GM18511 (cell line): ENCODE data around the gene CRYBG2.
"Not testable (repeated sequence)": the region's sequence is repeated elsewhere in the genome, so short reads cannot be mapped to it uniquely, and the experiment has no call there.

ENCODE experiments used
- ATAC-seq: cut with Tn5 transposase; IDR thresholded peaks from one replicate; pipeline ENCODE4 v1.9.1; 2021; ENCODE audit warnings: mild to moderate bottlenecking, moderate library complexity; ENCODE audit not compliant: unreplicated experiment

Gene CRYBG2

DNA sequence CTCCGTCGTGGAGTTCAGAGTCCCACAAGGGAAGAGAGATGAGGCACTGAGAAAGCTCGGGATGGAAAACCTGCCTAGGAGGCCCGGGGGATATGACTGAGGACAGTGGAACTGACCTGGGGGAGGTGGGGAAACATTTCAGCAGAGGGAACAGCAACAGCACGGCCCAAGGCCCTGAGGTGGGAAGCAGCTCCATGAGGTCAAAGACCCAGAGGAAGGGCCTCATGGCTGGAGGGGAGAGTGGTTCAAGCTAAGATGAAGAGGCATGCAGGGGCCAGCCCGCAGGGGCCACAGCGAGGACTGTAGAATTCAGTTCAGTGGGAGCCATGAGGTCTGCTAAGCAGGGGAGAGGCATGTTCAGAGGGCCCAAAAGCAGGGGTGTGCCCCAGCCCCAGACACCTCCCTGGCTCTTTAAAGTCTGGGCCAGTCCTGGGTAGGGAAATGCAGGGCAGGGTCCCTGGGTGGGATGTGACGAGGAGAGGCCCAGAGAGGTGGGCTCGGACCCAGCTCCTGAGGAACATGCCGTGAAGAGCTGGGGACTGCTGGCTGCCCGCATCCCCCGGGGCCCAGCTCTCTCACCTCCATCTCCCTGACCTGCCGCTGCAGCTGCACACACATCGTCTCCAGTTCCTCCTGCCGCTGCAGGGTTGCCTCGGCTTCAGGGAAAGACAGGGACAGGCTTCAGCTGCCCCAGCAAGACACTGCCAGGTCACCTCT is 57.4 kb downstream of the CRYBG2 start:
- no peak for ATAC-seq

DNA sequence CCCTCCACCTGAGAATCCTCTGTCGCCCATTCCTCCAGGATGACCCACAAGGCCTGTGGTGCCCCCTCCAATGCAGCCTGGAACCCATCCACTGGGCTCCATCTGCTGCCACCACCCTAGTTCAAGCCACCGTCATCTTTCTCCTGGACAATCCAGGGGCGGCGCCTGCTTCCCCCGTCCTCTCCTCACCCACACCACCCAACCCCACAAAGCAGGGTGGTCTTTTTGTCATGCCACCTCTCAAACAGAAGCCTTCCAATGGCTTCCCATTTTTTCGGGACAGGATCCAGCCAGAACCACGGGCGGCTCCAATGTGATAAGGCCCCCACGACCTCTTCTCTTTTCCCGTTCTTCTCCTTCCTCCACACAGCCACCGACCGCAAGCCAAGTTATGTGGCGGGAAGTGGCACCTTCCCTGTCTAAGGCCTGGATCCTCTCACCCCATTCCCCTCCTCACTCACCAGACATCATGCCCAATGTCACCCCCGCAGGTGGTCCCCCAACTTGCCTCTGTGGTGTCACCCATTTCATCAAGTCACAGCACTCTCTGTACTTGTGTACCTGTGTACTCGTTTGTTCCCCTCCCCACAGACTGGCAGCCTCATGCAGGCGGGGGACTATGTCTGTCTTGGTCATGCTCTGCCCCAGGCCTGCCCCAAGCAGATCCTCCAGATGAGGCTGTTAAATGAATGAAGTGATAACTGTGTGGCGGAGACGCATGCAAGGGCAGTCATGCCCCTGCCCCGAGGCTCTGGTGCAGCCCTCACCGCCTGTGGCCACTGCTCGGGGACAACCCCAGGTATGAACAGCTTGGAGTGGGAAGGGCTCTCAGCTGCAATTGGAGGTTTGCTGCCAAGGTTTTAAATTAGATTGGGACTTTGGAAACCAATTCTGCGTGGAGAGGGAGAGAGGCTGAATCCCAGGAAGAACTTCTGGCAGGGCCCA is 58.5 kb downstream of the CRYBG2 start:
- ATAC-seq: no peak

DNA sequence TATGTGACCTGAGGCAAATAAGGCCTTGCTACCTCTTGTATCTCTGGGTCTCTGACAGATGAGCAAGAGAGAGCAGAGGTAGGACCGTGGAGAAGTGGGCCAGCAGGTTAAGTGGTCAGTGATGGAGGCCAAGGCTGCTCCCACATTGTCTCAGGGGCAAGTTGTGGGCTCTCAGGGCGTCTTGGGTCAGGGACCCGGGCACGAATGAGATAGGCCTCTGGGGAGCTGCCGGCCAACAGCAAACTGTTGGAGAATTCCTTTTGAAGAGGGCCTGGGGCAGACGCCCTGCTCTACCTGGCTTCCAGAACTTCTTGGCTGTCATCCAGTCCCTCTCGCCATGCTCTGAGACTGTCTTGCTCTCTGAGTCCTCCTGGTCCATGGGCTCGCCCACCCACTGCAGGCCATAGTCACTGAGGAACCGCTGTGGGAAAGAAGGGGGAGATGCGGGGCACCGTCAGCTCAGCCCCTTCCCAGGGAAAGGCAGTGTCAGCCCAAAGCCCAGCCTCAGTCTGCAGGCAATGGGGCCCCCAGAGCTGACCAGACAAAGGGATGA is 59.9 kb downstream of the CRYBG2 start:
- ATAC-seq: no peak

DNA sequence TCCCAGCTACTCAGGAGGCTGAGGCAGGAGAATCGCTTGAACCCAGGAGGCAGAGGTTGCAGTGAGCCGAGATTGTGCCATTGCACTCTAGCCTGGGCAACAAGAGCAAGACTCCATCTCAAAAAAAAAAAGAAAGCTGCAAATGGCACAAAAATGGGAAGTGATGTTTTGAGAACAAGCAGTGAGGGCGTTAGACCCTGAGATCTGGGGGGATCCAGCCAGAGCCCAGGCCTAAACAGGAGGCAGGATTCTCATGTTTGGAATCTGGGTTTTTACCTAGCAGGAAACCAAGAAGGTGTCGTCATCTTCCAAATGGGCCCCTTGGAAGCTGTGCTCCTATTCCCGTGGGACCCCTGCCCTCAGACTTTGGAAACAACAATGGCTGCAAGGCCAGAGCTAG is 61.2 kb downstream of the CRYBG2 start:
- not testable (repeated sequence) for ATAC-seq

DNA sequence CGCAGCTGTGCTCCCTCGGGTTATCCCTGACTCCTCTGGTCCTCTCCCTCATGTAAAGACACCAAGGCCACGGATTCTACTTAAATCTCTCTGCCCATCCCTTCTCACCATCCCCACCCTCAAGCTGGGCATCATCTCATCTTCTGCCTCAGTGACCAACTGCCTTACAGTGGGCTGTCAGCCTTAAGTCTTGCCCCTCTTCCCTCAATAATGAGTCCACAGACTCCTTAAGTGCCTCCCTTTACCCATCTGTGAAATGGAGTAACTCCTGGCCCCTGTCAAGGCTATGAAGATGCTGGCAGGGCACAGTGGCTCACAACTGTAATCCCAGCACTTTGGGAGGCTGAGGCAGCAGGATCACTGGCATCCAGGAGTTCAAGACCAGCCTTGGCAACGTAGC is 62.0 kb downstream of the CRYBG2 start:
- no peak for ATAC-seq

DNA sequence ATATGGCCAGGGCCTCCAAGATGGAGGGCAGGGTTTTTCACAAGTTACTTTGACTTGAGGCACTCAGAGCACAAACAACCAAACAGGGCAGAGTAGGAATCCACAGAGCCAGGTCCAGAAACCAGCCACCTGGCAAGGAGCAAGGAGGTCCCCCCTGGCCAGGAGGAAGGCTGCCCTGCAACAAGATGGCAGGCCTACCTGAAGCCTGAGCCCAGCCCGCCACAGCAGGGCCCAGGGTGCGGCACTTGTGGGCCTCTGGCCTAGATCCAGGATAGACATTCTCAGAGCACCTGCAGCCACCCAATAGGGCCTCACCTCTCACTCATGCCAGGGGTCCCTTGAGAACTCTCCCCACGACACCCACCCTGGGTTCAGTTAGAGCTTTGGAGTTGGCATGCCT is 62.5 kb downstream of the CRYBG2 start:
- ATAC-seq: no peak

DNA sequence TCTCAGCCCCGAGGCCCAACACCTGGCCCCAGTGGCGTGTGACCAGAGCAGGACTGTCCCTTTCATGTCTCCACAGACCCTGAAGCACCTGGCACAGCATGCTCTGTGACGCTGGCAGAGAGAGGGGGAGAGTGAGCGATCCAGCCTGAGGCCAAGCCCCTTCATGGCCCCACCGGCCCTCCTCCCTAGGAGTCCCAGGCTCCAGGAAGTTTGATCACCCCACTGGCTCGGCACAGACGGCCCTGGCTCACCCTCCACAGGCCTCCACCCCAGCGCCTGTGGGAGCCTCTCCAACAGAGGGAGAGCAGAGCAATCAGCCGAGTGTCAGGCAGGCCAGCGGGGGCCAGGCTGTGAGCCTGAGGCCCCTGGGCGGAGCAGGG is 63.1 kb downstream of the CRYBG2 start:
- ATAC-seq: no peak

DNA sequence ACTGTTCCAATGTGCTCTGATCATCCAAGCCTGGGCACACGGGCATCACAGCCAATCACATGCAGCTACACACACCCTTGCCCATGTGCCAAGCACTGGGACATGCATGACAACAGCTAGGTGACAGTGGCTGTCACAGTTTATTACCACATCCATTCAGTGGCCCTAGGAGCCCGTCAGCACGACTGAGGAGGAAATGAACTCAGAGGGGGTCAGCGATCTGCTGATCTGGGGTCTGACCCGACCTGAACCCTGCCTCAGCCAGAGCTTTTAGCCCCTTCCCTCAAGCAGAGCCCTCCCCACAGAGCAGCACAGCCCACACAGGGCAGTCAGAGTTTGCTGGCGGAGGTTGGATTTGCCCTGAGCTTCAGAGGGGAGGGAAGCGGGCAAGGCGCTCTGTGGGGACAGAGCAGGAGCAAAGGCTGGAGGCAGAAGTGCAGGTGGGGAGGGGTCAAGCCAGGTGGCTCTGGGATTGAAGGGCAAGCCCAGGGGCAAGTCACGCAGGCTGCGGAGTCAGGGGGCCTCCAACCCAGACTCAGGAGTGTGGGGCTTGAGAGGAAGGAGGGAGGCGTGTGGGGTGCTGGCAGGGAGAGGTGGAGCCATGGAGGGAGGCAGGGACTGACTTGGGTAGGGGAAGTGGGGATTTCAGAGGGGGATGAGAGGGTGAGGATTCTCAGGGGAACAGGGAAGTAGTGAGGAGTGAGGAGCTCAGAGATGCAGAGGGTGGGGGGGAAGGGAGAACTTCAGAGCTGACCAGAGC is 63.6 kb downstream of the CRYBG2 start:
- no peak for ATAC-seq

DNA sequence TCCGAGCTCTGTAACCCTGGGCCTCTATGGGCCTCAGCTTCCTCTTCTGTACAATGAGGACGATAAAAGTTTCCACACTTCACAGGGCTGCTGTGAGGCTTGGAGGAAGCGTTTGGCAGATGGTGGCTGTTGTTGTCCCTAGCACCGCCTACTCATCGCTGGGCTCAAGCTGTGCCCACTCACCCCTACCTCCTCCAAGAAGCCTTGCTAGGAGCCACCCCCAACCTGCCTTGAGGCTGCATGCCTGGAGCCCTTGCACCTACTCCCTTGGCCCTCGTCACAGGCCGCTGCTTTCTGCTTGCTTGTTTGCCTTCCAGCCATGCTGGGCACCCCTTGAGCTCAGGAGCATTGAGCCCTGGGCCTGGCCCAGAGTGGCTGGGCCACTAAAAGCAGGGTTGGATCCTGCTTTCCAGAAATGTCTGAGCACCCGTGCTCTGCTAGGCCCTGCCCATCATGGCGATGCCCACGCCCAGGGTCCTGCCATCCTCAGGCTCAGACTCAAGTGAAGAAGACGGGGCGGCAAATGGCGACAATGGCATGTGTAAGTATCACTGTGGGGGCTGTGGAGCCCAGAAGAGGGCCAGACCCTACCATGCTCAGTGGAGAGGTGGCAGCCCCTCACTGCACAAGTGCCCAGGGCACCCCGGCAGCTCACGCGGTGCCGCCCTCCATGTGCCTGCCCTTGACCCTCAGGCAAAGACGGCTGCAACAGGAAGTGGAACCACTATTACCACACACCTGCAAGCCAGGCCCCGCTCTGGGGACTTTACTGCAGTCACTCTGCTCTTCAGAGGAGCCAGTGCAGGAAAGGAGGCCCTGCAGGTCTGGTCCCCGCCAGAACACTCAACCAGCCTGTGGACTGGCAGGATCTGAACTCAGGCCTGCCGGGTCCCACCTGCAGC is 64.5 kb downstream of the CRYBG2 start:
- peak; percentile 57 for ATAC-seq

DNA sequence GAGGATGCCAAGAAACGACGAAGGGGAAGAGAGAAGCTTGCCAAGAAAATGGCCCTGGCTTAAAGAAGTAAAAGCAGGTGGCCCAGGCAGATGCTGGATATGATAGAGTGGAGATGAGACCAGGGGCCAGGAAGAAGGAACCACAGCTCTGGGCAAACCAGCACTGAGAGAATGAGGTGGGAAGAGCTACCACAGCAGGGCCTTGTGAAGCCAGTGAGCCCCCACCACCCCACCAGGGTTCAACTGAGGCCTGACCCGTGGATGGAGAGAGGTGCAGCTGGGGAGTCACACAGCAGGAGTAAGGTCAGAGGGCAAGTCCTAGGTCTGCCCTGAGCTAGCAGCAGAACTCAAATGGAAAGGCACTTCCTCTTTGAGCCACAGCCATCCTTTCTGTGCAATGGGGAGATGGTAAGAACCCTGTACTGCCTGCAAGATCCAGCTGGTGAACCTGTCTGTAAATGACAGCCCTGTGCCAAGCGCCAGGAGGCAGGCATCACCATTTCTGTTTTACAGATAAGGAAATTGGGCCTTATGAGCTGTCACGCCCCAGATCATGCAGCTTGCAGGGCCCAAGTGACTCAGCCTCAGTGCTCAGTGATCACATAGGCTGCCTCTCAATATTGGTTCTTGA is 65.5 kb downstream of the CRYBG2 start:
- no peak for ATAC-seq

DNA sequence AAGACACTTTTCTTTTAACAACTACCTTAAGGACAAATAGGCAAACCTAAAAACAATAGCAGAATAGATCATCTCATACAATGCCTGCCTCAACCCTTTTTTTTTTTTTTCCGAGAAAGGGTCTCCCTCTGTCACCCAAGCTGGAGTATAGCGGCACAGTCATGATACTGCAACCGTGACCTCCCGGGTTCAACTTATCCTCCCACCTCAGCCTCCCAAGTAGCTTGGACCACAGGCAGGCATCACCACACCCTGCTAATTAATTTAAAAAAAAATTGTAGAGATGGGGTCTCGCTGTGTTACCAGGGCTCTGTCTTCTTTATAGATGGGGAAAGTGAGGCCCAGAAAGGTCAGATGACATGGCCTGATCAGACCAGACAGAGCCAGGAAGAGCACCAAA is 66.1 kb downstream of the CRYBG2 start:
- ATAC-seq: no peak

DNA sequence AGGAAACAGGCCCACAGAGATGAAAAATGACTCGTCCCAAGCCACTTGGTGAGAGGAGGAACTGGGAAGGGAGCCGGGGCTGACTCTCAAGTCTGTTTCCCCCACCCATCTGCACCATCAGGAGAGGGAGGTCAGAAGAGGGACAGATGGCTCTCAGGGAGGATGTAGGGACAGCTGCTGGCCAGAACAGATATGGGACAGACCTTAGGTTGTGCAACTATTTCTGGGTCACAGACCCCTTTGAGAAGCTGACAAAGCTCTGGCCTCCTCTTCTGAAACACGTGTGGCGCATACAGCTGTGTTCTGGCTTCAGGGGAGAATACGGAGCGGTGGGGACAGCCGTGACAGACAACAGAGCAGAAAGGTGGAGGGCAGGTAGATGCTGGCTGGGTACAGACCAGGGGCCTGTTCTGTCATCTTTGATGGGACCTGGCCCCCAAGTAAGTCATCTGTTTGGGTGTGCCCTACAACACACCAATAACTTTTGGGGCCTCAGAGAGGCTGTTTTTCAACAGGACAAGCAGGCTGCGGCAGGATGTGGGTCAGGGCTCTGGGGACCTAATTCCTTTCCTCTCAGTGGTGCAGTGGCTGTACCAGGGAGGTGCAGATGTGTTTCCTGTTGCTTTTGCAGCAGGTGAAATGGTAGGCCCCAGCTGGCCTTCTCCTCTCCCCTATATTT is 66.8 kb downstream of the CRYBG2 start:
- peak; percentile 47 for ATAC-seq

DNA sequence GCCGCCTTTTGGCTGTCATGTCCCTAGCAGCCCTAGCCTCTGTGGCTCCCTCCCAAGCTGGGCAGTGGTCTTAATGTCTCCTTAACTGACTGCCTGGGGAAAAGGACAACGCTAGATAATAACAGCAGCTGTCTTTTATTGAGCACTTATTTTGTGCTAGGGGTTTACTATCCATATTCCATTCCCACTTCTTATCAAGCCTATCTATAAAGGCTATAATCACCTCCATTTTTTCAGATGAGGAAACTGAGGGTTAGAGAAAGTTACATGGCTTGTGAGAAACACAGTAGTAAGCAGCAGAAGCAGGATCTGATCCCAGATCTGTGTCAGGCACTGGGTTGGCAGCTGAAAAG is 67.9 kb downstream of the CRYBG2 start:
- ATAC-seq: no peak

DNA sequence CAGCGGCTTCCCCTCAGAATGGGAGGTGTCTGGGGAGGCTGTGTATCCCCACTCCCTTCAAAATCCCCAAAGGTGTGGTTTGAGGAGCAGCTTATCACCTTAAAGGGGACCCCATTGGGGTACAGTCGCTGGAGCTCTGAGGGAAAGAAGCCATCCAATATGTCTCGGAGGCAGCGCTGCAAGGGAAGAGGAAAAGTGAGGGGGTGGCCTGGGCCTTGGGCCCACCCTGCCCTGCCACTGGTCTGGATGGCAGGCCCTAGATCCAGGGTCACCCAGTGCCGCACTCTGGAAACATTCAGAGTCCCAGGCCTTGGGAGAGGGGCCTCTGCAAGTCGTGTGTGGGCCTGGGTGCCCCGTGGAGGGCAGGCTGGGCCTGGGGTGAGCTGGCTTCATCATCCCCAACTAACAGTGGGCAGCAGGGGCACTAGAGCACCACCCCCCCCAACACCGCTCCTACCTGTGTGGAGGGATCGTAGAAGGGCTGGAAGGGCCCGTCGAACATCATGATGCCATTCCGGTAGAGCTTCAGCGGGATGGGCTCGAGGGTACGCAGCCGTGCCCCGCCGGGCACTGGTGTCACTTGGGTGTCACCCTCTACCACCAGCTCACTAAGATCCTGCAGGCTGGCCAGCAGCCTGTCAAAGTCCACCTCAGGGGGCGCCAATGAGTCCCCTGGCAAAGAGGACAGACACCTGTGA is 68.4 kb downstream of the CRYBG2 start:
- ATAC-seq: no peak

DNA sequence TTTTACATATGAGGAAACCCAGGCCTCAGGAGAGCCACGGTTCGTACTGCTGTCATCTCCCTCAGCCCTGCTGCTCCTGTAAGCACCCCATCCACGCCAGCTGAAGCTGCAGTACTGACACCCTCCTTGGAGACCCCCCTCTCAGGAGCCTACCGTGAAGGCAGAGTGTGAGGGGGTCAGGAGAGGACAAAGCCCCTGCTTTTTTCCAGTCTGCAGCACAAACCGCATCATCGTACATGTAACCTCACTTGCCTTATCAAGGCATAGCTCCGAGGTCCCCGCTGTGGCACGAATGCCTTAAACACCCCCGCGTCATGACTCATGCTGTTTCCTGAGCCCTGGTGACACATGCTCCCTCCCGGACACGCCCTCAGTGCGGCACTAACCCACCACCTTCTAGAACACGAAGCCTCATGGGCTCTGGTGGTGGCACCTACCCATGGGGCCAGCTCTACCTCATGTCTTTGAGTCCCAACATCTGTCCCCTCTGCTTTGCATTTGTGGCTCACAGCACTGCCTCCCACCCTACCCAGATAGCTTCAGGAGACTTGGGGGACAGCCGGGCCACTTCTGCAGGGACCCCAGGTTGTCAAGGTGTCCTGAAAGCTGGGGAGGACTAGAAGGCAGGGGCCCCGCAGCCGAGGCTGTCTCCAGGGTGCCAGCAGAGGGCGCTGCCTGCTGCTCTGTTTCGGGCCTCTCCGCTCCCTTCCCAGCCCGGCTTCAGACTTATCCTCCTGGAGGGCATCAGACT is 69.2 kb downstream of the CRYBG2 start:
- no peak for ATAC-seq

DNA sequence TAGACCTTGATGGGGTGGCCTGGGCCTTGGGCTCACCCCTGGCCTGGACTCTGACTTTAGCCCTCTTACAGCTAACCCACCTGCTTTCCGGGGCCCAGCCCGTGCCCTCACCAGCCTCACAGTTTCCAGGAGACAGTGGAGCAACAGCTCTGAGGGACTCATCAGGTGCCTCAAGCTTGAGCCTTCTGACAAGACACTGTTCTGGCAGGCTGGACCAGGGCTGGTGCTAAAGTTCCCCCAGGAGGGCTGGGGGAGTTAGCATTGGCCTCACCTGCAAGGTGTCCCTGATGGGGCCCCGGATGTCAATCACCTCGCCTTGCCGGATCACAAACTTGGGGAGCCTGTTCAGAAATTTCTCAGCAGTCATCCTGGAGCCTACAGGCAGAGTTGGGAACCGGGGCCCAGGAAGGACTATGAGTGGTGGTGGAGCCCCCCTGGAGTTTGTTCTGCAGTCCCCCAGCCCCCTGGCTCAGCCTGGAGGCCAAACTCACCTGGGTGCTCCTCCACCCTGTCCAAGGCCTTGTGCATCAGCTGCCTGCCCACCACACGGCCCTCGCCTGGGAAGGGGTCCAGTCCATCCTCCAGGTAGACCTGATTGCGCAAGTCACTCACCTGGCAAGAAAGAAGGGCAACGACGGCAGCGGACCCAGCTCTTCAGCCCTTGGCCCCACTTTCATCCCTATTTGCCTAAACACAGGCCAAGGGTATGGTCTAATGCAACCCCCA is 69.9 kb downstream of the CRYBG2 start:
- ATAC-seq: no peak

DNA sequence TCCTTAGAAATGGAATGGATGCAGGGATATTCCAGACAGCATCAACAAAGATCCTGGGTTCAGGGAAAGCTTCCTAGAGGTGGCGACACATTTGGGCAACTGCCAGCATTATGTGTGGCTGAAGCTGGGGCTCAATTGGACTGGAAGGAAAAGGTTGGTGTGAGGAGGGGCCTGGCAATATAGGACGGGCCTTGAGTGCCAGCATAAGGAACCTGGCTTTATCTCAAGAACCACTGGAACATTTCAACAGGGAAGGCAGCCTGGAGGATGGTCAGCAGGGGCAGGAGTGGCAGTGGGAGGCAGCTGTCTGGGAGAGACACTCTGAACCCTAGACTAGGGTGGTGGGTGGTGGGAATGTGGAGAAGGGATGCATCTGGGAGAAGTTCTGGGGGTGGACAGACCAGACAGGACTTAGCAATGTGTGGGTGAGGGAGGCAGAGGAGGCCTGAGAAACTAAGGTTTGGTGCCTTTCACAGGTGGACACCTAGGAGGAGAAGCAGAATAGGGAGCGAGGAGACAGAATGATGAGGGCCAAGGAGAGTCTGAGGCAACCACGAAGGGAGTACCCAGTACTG is 70.6 kb downstream of the CRYBG2 start:
- no peak for ATAC-seq
